ENCODE measurements around the gene MIA3. TPM values are rescaled to one million over a fixed set of nuclear protein-coding genes. Genes with fewer than 3 reads are reported as not detected.

The MIA3 gene
- total and polyA plus RNA-seq, 2 of the 4 experiments (the other 2 are of a cell fraction) = 35.0 to 45.4 TPM

DNA sequence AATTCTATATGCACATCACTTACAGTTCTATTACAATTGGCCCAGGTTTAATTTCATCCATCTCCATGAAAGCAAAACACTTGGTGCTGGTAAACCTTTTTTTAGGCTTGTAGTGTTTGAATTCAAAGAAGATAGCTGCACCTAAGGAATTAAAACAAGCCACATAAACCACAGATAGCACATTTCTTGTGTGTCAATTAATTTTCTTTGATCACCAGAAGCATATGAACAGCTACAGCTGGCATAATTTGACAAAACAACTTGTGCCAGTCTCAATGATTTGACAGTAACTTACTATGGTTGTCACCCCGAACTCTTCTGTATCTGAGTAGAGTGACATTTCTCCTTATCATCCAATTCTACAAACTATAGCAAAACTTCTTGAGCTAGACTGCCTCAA, 52.2 kb downstream of the MIA3 start:
- ATAC-seq (ENCODE audit: low read depth) (no peak), DNase-seq (no peak)
- no peak overlapping the region for H3K4me2 ChIP-seq (ENCODE audit: low read depth, low read length)
- no peaks in the 10 kb centered on the region for H3K9me3 ChIP-seq (ENCODE audit: control insufficient read depth, insufficient read depth, low read length)
- H3K56ac ChIP-seq (ENCODE audit: extremely low read depth, insufficient read depth, low read length) = no peak overlapping the region
- no CpG with 5 or more reads among the region's 1 CpG for WGBS, 2 experiments (ENCODE audit: extremely low coverage in 2 of 2, insufficient read length in 1 of 2)
- no TSS peak for BruUV-seq (replicated peaks)
- no peak overlapping the region for H2AFZ ChIP-seq (replicated peaks; ENCODE audit: low read length, poor library complexity)
- no peak overlapping the region for H2BK5ac ChIP-seq (ENCODE audit: low read depth, low read length, poor library complexity, severe bottlenecking)
- H4K5ac ChIP-seq (ENCODE audit: low read depth, low read length) = no peak overlapping the region
- ChIA-PET POLR2A (ENCODE audit: unreplicated experiment) (no interaction called here), CTCF (interaction anchor here (0.6 kb wide), 1 partner anchor 44 kb away, joined by 3 read pairs; no protein-coding TSS in a partner anchor)
- peaks cover 4 to 11% of the 10 kb centered on the region in 2 experiments; a peak in 2 of 4 replicates for H3K79me1 ChIP-seq (ENCODE audit: low read depth in 1 of 2, low read length in 2 of 2)
- H3K4me1 ChIP-seq (ENCODE audit: control insufficient read depth, insufficient read depth, low read length) = peaks cover 7% of the 10 kb centered on the region
- H3K4me3 ChIP-seq (ENCODE audit: insufficient read depth, low read depth, low read length) = no peak overlapping the region
- no peak overlapping the region for H3K9ac ChIP-seq (ENCODE audit: low read depth, low read length)
- no peak overlapping the region for H2BK15ac ChIP-seq (ENCODE audit: low read depth, low read length)
- H4K91ac ChIP-seq (ENCODE audit: insufficient read depth, low read depth, low read length) = no peak overlapping the region
- H3K23ac ChIP-seq (ENCODE audit: low read depth, low read length) = no peak overlapping the region
- no peak overlapping the region for H3K18ac ChIP-seq (ENCODE audit: low read depth, low read length)
- in situ Hi-C loops (cut with MboI; ENCODE audit: low sequenced_read_pairs) (no loop called here), intact Hi-C loops (cut with micrococcal nuclease) (no loop called here), dilution Hi-C loops (cut with HindIII; ENCODE audit: low sequenced_read_pairs, unreplicated experiment) (no loop called here)
- H3K14ac ChIP-seq (replicated peaks; ENCODE audit: low read depth, low read length) = no peak overlapping the region
- H2BK20ac ChIP-seq (ENCODE audit: low read depth, low read length) = no peak overlapping the region
- peaks cover 3% of the 10 kb centered on the region; the same call in 1 of the 2 replicates for H4K20me1 ChIP-seq (ENCODE audit: insufficient read depth, low read length)
- H3K9me1 ChIP-seq (ENCODE audit: insufficient read depth, low read length) = peaks cover 4% of the 10 kb centered on the region
- no peak overlapping the region for H2AK5ac ChIP-seq (ENCODE audit: low read depth, low read length)
- TF ChIP-seq FOS (IDR thresholded peaks at IDR 0.05; ENCODE audit: low read depth, low read length) = no peak
- no peak for TF ChIP-seq MAZ (IDR thresholded peaks at IDR 0.05; ENCODE audit: borderline replicate concordance, low read depth, low read length)
- no peak for TF ChIP-seq RAD21 (IDR thresholded peaks at IDR 0.05; ENCODE audit: low read length)
- TF ChIP-seq, protein P1, sequence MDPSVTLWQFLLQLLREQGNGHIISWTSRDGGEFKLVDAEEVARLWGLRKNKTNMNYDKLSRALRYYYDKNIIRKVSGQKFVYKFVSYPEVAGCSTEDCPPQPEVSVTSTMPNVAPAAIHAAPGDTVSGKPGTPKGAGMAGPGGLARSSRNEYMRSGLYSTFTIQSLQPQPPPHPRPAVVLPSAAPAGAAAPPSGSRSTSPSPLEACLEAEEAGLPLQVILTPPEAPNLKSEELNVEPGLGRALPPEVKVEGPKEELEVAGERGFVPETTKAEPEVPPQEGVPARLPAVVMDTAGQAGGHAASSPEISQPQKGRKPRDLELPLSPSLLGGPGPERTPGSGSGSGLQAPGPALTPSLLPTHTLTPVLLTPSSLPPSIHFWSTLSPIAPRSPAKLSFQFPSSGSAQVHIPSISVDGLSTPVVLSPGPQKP (IDR thresholded peaks at IDR 0.05; ENCODE audit: borderline replicate concordance, low read depth, low read length) = no peak
- TF ChIP-seq RCOR1 (IDR thresholded peaks at IDR 0.05; ENCODE audit: insufficient replicate concordance, low read length) = no peak
- TF ChIP-seq, protein P2, sequence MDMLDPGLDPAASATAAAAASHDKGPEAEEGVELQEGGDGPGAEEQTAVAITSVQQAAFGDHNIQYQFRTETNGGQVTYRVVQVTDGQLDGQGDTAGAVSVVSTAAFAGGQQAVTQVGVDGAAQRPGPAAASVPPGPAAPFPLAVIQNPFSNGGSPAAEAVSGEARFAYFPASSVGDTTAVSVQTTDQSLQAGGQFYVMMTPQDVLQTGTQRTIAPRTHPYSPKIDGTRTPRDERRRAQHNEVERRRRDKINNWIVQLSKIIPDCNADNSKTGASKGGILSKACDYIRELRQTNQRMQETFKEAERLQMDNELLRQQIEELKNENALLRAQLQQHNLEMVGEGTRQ (IDR thresholded peaks at IDR 0.05; ENCODE audit: low read depth, low read length) = no peak
- no peak for TF ChIP-seq MAFK (IDR thresholded peaks at IDR 0.05; ENCODE audit: low read depth, low read length)
- no peak for TF ChIP-seq MXI1 (IDR thresholded peaks at IDR 0.05; ENCODE audit: borderline replicate concordance, low read depth, low read length)
- TF ChIP-seq CEBPB (IDR thresholded peaks at IDR 0.05; ENCODE audit: low read depth, low read length) = no peak
- TF ChIP-seq, protein P3, sequence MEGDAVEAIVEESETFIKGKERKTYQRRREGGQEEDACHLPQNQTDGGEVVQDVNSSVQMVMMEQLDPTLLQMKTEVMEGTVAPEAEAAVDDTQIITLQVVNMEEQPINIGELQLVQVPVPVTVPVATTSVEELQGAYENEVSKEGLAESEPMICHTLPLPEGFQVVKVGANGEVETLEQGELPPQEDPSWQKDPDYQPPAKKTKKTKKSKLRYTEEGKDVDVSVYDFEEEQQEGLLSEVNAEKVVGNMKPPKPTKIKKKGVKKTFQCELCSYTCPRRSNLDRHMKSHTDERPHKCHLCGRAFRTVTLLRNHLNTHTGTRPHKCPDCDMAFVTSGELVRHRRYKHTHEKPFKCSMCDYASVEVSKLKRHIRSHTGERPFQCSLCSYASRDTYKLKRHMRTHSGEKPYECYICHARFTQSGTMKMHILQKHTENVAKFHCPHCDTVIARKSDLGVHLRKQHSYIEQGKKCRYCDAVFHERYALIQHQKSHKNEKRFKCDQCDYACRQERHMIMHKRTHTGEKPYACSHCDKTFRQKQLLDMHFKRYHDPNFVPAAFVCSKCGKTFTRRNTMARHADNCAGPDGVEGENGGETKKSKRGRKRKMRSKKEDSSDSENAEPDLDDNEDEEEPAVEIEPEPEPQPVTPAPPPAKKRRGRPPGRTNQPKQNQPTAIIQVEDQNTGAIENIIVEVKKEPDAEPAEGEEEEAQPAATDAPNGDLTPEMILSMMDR (conservative IDR thresholded peaks at IDR 0.05; ENCODE audit: low read depth, low read length) = no peak
- TF ChIP-seq BHLHE40 (IDR thresholded peaks at IDR 0.05; ENCODE audit: low read depth, low read length) = no peak
- no peak for TF ChIP-seq POLR2A (IDR thresholded peaks at IDR 0.05; ENCODE audit: low read depth, low read length)
- TF ChIP-seq SMC3 (IDR thresholded peaks at IDR 0.05; ENCODE audit: low read depth, low read length) = no peak
- TF ChIP-seq CHD1 (IDR thresholded peaks at IDR 0.05; ENCODE audit: low read depth, low read length) = no peak
- no peak for TF ChIP-seq RFX5 (IDR thresholded peaks at IDR 0.05; ENCODE audit: low read depth, low read length)
- no peak for TF ChIP-seq NFE2L2 (IDR thresholded peaks at IDR 0.05; ENCODE audit: low read depth, low read length)
- no peak overlapping the region for H3K4ac ChIP-seq (ENCODE audit: low read depth, low read length)
- H3K27me3 ChIP-seq (ENCODE audit: control insufficient read depth, insufficient read depth, low read length) = no peaks in the 10 kb centered on the region
- H2AK9ac ChIP-seq (replicated peaks; ENCODE audit: low read depth, low read length, poor library complexity) = no peak overlapping the region
- no peak overlapping the region for H4K8ac ChIP-seq (ENCODE audit: low read depth in 2 of 2, low read length in 2 of 2)
- no peak overlapping the region for H2BK120ac ChIP-seq (ENCODE audit: low read depth, low read length)
- no peak overlapping the region for H3K27ac ChIP-seq (ENCODE audit: insufficient read depth, low read length)
- H3K36me3 ChIP-seq (ENCODE audit: control insufficient read depth, insufficient read depth, low read length) = peaks cover 24% of the 10 kb centered on the region
